GM12875 (cell line): Measurements from ENCODE around the gene APOA1.

Experiments
- H3K4me3 ChIP-seq: one replicate; pipeline ENCODE4 v1.5.1; 2011; ENCODE audit warnings: low read depth, low read length, control low read depth
- CTCF ChIP-seq: IDR thresholded peaks from 2 replicates; pipeline ENCODE4 v1.5.1; 2011; ENCODE audit warnings: low read depth, mild to moderate bottlenecking, control low read depth, inconsistent platforms, low read length, moderate library complexity, borderline replicate concordance; ENCODE audit not compliant: insufficient read depth

The APOA1 gene

GRCh38 chr11:116794851-116795250 lies 42.6 kb downstream of the APOA1 start:
- no peak for TF ChIP-seq CTCF

GRCh38 chr11:116793772-116794097 lies 43.7 kb downstream of the APOA1 start:
- no peak overlapping the region for H3K4me3 ChIP-seq
- TF ChIP-seq CTCF = no peak

More at GRCh38 chr11:116794851-116795250, 42.6 kb downstream of the APOA1 start:
- no peak overlapping the region for H3K4me3 ChIP-seq

GRCh38 chr11:116792869-116793771 lies 44.3 kb downstream of the APOA1 start:
- no peak overlapping the region for H3K4me3 ChIP-seq
- TF ChIP-seq CTCF = no peak

GRCh38 chr11:116792144-116792868 lies 45.1 kb downstream of the APOA1 start:
- no peak for TF ChIP-seq CTCF
- H3K4me3 ChIP-seq = no peak overlapping the region

- TF ChIP-seq CTCF = no peak
- no peak within 1 kb of the TSS for H3K4me3 ChIP-seq
Observed at GRCh38 chr11:116791813-116792143, 45.6 kb downstream of the APOA1 start, which contains the start of gene APOA5. Gene APOA5, minus strand, starts transcription at chr11:116791879. Its CDS starts 19 bp downstream, at chr11:116791860.

GRCh38 chr11:116791002-116791812 lies 46.2 kb downstream of the APOA1 start:
- no peak overlapping the region for H3K4me3 ChIP-seq
- TF ChIP-seq CTCF = peak; percentile 93
